ENCODE results near the gene GRN.

Gene GRN

DNA sequence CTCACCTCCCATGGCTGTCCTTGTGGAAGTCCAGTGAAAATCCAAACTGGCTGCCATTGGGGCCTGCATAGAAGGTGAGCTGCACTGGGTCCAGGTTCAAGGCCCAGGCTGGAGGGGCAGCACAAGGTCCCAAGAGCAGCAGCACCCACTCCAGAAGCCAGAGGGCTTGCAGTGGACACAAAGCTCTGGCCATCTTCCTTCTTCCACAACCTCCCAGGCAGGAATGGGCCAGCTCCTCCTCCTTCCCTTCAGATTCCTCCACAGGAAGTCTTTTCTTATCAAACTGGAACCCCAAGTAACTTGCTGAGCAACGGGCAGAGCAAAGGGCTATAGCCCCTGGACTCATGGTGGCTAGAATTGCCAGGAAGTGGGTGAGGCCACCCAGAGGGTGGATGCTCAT lies 44.2 kb downstream of the GRN start, which contains the start of gene ITGA2B:
Gene ITGA2B, minus strand, starts transcription at position 369 of the 400 bp plus-strand sequence. Its CDS starts 176 bp downstream, at position 193.
- no peak for TF ChIP-seq FOXP2 (optimal IDR thresholded peaks at IDR 0.05; ENCODE audit: borderline replicate concordance, extremely low read depth, extremely low read length, insufficient read depth)
- no peak for TF ChIP-seq POLR2AphosphoS5 (IDR thresholded peaks at IDR 0.05; ENCODE audit: low read depth, low read length)
- no peak for TF ChIP-seq TAF1 (IDR thresholded peaks at IDR 0.05; ENCODE audit: borderline replicate concordance, insufficient read depth, low read length)
- TF ChIP-seq, protein P1, sequence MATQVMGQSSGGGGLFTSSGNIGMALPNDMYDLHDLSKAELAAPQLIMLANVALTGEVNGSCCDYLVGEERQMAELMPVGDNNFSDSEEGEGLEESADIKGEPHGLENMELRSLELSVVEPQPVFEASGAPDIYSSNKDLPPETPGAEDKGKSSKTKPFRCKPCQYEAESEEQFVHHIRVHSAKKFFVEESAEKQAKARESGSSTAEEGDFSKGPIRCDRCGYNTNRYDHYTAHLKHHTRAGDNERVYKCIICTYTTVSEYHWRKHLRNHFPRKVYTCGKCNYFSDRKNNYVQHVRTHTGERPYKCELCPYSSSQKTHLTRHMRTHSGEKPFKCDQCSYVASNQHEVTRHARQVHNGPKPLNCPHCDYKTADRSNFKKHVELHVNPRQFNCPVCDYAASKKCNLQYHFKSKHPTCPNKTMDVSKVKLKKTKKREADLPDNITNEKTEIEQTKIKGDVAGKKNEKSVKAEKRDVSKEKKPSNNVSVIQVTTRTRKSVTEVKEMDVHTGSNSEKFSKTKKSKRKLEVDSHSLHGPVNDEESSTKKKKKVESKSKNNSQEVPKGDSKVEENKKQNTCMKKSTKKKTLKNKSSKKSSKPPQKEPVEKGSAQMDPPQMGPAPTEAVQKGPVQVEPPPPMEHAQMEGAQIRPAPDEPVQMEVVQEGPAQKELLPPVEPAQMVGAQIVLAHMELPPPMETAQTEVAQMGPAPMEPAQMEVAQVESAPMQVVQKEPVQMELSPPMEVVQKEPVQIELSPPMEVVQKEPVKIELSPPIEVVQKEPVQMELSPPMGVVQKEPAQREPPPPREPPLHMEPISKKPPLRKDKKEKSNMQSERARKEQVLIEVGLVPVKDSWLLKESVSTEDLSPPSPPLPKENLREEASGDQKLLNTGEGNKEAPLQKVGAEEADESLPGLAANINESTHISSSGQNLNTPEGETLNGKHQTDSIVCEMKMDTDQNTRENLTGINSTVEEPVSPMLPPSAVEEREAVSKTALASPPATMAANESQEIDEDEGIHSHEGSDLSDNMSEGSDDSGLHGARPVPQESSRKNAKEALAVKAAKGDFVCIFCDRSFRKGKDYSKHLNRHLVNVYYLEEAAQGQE (IDR thresholded peaks at IDR 0.05; ENCODE audit: insufficient read depth in 1 of 2, low read depth in 2 of 2, low read length in 2 of 2), result no peak
- TF ChIP-seq SIN3A (IDR thresholded peaks at IDR 0.05; ENCODE audit: borderline replicate concordance, insufficient read depth, low read length), result no peak

DNA sequence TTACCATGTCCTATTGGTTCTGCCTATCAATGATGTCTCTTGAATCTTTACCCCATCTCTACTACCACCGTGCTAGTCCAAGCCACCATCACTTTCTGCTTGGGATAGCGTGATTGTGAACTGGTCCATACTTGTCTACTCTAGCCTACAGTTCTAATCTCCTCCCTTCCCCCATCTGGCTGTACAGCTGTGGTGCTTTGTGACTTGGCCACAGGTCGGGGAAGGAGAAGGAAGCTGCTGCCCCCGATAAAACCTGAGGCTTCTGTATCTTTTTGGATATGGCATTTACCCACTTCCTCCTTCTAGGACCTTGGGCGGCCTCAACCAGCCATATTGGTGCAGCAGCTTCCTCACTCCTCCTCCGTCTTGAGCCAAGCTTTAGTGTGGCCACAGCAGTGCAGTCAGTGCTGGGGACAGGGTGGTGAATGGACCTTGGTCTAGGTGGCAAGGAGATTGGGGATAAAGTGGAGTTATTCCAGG lies 44.7 kb downstream of the GRN start:
- TF ChIP-seq TAF1 (IDR thresholded peaks at IDR 0.05; ENCODE audit: borderline replicate concordance, insufficient read depth, low read length), result no peak
- TF ChIP-seq, protein P1 (IDR thresholded peaks at IDR 0.05; ENCODE audit: insufficient read depth in 1 of 2, low read depth in 2 of 2, low read length in 2 of 2), result no peak
- TF ChIP-seq POLR2AphosphoS5 (IDR thresholded peaks at IDR 0.05; ENCODE audit: low read depth, low read length), result no peak
- TF ChIP-seq SIN3A (IDR thresholded peaks at IDR 0.05; ENCODE audit: borderline replicate concordance, insufficient read depth, low read length), result no peak
- no peak for TF ChIP-seq FOXP2 (optimal IDR thresholded peaks at IDR 0.05; ENCODE audit: borderline replicate concordance, extremely low read depth, extremely low read length, insufficient read depth)

DNA sequence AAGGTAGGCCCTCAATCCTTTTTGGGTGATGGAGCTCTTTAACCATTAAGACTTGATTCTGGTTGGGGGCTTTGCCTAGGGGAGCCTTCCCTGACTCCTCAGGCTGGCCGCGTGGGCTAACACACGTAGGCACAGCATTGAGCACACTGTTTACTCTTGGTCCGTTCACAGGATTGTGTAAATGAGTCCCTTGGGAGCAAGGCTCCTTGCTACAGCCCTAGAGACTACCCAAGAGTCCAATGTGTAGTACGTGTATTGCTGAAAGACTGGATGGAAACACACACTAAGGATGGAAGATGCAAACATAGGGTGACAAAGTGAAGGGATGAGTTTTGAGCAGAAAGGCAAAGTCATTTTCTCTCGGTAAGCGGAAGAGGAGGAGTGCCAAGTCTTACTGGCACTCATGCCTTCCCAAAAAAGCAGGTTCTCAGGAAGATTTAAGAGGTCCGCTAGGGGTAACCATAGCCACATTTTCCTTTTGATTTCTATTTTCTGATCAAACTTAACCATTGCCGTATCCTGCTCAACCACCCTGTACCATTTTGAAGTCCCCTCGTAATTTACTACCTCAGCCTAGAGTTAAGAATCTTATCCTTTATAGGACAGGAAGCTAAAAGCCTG lies 45.3 kb downstream of the GRN start:
- TF ChIP-seq POLR2AphosphoS5 (IDR thresholded peaks at IDR 0.05; ENCODE audit: low read depth, low read length) (no peak), FOXP2 (optimal IDR thresholded peaks at IDR 0.05; ENCODE audit: borderline replicate concordance, extremely low read depth, extremely low read length, insufficient read depth) (no peak), SIN3A (IDR thresholded peaks at IDR 0.05; ENCODE audit: borderline replicate concordance, insufficient read depth, low read length) (no peak), TAF1 (IDR thresholded peaks at IDR 0.05; ENCODE audit: borderline replicate concordance, insufficient read depth, low read length) (no peak)
- TF ChIP-seq, protein P1 (IDR thresholded peaks at IDR 0.05; ENCODE audit: insufficient read depth in 1 of 2, low read depth in 2 of 2, low read length in 2 of 2), result no peak

- TF ChIP-seq TAF1 (IDR thresholded peaks at IDR 0.05; ENCODE audit: borderline replicate concordance, insufficient read depth, low read length), result no peak
- no peak for TF ChIP-seq FOXP2 (optimal IDR thresholded peaks at IDR 0.05; ENCODE audit: borderline replicate concordance, extremely low read depth, extremely low read length, insufficient read depth)
- no peak for TF ChIP-seq SIN3A (IDR thresholded peaks at IDR 0.05; ENCODE audit: borderline replicate concordance, insufficient read depth, low read length)
- no peak for TF ChIP-seq POLR2AphosphoS5 (IDR thresholded peaks at IDR 0.05; ENCODE audit: low read depth, low read length)
- TF ChIP-seq, protein P1 (IDR thresholded peaks at IDR 0.05; ENCODE audit: insufficient read depth in 1 of 2, low read depth in 2 of 2, low read length in 2 of 2), result no peak
These were observed 49.7 kb downstream of the GRN start for GRCh38 chr17:44394833-44395232.

Data from PFSK-1 (cell line).